Umbilical cord (tissue), 2 donors: Measurements from ENCODE around the gene KIF17. TPM values are rescaled to one million over a fixed set of nuclear protein-coding genes. Genes with fewer than 3 reads are reported as not detected.
"Not testable (repeated sequence)": the region's sequence is repeated elsewhere in the genome, so short reads cannot be mapped to it uniquely, and the experiment has no call there.

ENCODE experiments used
- DNase-seq: peaks from one replicate; pipeline ENCODE4 v3.0.0-alpha.2; 2015; ENCODE audit warnings: low spot score
- total RNA-seq: library from RNA; depleted of rRNA; stranded (reverse); fragments of >200 nt; gene quantifications from one replicate; pipeline ENCODE4 v1.2.3, GENCODE V29; 2014; ENCODE audit warnings: low replicate concordance; ENCODE audit not compliant: insufficient read depth

The KIF17 gene
- total RNA-seq, 1 donor from 2014 or later, result not detected

DNA sequence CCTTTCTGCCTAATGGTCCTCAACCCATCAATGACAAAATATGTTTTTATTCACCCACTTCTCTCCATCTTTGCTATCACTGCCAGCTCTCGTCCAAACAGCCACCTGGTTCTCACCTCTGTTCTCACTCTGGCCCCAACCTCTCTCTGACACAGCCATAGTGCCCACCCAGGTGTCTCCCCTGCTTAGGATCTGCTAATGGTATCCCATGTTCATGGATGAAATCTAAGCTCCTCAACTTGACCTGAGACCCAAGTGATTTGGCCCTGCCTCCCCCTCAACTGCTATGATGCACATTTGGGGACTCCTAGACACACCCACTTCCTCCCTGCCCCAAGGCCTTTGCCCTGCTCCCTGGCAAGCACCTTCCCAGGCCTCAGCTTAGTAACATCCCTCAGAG is 25.9 kb downstream of the KIF17 start:
- DNase-seq, result no peak

DNA sequence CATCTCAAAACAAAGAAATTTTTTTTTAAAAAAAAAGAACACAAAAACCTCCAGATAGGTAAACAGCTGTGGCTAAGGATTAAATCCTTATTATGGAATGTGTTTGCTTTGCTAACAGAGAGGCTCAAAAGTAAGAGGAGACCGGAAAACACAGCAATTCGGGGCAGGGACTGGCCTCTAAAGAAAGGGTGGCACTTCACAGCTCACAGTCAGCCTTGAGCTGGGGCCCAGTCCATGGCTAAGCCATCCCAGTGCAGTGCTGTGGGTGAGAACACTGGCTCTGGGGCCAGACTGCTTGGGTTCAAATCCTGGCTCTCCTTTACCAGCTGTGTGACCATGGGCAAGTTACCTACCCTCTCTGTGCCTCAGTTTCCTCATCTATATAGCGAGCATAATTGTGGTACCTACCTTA is 28.2 kb downstream of the KIF17 start:
- DNase-seq, result no peak

DNA sequence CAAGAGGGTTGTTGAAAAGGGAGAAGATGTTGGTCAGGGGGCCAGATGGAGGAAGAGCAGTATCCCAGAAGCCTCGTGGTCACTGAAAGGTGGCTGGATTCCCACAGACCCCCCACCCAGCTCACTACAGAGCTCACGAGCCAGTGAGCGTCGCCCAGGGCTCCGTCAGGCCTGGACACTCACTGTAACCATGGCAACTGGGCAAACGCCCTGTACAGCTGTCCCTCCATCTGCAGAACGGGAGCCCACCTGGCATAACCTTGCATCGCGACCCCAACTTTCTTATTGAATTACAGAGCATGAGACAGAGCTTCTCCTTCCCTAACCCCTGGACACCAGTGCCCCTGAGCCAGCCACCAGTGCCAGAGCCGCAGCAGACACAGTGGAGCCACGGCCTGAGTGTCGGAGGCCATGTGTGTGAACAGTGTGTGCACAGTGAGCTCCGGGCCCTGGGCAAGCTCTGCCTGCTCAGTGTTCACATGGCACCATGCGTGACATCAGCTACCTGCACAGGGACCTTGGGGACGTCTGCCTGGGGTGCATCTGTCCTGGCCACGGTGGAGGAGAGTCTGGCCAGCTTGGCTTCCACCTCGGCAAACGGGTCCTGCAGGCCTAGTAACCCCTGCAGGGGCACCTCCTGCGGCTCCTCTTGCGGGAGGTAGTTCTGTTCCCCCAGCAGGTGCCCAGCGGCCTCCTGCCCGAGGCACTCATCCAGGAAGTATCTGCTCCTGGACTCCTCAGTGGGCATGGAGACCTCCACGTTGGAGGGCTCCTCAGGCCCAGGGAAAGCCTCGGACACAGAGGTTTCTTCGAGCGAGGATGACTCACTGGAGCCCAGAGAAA is 30.7 kb downstream of the KIF17 start:
- DNase-seq, result no peak

DNA sequence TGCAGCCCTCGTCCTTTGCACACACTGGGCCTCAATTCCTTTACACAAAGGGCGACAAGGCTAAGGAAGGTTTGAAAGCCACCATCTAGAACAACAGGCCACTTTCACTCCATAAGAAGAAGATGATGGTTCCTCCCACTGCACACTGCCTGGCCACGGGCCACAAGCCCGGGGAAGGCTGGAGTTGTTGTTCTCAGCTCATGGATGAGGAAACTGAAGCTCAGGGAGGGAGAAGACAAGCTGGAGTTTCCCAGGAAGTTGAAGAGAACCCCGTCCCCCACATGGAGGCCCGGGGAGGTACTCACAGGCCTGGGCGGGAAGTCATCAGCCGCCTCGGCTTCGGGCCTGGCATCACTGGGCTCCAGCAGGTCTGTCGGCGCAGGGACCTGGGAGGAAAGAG is 32.1 kb downstream of the KIF17 start:
- DNase-seq, result no peak

DNA sequence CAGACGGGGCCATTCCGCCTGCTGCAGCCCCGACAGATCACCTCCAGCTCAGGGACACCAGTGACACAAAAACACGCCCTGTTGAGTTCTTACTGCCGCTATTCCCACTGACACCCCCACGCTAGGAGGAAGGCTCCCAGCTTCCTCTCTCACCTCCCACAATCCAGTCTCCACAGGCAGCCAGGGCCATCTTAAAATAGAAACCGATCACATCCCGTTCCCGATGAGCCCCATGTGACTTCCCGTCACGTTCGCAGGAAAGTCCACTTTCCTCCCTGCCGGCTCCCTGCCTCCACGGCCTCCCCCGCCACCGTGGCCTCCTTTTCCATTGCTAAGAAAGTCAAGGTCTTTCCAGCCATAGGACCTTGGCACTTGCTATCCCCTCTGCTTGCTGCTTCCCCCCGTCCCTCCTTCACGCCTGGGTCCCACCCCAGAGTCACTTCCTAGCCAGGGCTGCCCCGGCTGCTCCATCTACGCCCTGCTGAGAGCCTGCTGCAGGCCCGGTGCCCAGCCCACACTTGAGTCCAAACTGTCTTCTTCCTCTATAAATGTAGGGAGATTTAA is 32.6 kb downstream of the KIF17 start:
- DNase-seq, result no peak

DNA sequence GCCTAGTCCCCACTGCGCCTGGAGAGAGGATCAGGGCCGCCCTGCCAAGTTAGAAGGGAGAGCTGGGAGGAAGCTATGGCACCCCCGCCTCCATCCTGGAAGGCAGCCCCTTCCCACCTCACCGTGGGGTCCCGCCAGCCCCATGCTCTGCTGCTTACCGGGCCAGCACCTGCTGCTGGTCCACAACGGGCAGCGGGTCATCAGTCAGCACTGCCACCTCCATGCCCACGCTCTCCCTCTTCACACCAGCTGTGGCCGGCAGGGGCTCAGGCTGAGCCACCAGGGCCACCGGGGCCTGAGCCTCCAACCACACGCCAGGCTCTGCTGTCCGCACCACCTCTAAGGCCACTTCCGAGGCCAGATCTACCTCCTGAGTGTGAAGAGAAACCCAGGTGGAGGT is 33.2 kb downstream of the KIF17 start:
- DNase-seq, result no peak

DNA sequence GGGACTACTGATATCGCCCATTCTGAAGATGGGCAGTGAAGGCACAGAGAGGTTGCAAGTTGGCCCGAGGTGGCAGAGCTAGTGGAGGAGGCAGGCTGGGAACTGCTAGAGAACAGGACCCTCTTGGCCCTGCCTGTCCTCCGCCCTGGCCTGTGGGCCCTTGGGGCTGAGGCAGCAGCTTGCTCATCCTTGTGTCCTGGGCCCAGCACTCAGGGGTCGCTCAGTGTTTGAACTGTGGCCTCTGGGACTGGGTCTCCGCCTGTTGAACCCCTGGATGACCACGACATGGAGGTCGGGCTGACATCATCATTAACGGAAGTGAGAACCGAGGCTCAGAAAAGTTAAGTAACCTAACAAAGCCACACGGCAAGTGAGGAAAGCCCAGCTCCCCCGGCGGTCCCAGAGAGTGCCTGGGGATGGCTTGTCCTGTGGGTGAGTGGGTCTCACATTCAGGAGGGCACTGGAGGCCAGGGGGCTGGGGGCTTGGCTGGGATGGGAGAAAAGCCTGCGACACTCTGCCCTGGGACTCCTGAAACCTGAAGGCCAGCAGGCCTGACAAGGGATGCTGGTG is 33.7 kb downstream of the KIF17 start:
- DNase-seq, result no peak

DNA sequence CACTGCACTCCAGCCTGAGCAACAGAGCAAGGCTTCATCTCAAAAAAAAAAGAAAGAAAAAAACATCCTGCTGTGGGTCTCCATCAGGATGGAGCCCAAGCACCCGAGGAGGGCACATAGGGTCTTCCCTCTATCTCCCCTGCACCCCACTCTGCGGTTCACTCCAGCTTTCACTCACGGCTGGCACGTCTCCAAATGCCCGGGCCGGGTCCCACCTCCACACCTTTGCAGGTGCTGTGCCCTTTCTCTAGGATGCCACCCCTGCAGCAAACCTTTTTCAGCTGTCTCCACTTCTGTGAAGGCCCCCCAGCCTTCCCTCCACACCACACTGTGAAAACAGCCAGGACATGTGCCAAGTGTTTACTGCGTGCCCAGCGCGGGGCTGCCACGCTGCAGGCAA is 34.2 kb downstream of the KIF17 start:
- no peak for DNase-seq

DNA sequence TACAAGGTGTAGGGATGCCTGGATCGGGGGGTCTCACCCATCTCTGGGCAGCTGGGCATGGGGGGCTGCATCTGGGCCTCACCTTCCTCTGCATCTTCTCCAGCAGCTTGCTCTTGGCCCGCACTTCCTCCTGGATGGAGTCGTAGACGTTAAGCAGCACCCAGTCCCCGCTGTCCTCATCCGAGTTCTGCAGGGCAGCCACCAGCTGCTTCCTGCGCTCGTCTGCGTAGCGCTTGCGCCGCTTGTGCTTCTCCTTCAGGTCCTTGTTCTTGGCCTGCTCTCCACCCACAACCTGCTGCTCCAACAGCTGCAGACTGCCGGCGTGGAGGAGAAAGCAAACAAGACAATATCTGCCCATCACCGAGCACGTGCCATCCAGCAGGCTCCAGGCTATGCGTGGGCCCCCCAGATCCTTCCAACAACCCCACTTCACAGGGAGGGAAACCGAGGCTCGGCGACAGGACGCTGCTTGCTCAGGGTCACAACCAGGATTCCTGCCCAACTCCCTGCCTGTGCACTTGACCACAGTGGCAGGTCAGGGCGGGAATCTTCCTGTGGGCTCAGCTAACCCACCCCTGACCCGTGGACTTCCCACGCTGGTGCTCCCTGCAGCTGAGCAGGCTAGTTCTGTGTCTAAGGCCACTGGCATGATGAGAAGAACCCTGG is 35.1 kb downstream of the KIF17 start:
- peak; percentile 23 for DNase-seq

DNA sequence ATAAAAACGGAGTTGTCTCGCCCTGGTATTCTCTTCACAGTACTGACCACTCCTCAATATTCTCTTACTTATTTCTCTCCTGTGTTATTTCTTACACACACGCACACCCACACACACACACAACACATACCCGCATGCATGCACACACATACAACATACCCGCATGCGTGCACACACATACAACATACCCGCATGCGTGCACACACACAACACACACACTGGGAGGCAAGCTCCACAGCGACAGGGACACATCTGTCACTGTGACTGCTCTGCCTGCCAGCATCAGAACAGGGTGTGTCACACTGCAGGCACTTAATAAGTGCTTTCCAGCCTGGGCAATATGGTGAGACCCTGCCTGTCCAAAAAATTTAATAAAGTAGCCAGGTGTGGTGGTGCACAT is 35.8 kb downstream of the KIF17 start:
- DNase-seq, result no peak

DNA sequence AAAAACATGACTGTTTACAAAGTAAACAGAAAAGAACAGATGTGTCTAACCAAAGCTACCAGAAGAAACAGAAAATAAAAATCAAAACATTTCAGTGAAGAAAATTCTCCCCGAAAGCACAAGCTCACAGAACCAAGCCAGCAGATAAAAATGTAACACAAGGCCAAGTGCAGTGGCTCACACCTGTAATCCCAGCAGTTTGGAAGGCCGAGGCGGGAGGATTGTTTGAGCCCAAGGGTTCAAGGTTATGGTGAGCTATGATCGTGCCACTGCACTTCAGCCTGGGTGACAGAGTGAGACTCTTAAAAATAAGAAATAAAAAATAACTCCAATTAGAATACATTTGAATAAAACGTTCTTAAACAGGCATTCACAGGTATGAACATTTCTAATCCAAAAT is 37.5 kb downstream of the KIF17 start:
- no peak for DNase-seq

DNA sequence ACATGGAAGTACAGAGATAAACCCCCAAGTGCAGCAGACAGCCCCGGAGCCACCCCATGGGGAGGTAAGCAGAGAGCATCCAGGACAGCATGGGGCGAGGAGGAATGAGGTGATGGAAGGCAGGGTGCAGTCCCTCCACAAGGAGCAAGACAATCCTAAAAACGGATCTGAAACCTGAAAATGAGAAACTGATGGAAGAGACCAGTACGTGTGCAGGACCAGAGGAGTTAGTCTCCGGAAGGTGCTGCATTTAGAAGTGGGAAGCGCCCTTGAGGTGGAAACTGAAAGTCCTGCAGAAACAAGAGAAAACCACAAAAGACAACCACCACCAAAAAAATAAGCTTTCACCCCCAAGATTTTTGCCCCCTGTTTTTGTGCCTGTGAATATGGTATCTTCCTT is 39.2 kb downstream of the KIF17 start:
- no peak for DNase-seq

DNA sequence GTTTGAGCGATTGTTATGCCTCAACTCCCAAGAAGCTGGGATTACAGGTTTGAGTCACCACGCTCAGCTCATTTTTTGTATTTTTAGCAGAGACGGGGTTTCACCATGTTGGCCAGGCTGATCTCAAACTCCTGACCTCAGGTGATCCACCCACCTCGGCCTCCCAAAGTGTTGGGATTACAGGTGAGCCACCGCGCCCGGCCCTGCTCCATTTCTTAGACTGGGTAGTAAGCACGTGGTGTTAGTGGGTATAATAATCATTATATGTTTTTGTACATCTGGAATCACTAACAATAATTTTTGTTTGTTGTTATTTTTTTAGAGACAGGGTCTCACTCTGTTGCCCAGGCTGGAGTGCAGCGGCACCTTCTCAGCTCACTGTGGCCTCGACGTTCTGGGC is 44.2 kb downstream of the KIF17 start:
- DNase-seq, result not testable (repeated sequence)

DNA sequence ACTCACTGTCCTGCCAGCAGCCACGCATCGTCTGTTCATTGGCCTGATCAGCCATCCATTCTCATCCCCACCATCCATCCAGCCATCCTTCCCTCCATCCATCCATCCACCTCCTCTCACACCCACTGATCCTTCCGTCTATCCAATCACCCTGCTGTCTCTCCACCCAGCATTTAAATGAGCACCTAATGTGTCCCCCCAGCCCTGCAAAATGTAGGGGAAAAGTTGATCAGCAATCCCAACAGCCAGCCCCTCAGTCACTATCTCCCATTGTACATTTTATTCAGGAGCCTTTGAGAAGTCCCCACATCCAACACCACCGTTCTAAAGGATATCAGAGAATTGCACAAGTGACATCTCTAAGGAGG is 45.6 kb downstream of the KIF17 start:
- no peak for DNase-seq

DNA sequence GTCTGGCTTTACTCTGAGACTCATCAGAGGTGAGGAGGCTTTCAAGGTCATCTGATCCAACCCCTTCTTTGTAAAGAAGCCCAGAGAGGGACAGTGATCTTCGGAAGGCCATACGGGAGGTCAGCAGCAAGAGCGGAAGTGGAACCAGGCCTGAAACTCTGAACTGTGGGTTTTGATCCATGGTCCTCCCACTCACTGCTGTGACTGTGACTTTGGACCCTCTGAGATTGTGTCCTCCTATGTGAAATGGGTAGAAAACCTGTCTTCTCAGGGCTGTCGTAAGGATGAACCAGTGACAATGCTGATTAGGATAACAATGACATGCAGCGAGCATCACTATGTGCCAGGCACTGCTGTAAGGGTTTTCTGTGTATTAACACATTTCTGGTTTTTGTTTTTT is 46.9 kb downstream of the KIF17 start:
- no peak for DNase-seq

DNA sequence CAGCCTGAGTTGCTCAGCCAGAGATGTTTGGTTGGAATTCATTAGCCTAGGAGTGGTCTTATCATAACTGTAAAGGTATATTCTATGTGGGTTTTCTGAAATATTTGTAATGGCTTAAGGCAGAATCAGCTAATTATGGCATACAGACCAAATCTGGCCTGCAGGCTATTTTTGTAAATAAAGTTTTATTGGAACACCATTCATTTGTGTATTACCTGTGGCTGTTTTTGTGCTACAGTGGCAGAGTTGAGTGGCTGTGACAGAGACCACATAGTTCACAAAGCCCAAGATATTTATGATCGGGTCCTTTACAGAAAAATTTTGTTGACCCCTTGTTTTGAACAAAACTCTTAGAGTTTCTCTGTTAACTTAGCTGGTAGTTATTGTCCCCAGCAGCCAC is 49.2 kb downstream of the KIF17 start:
- DNase-seq, result no peak

DNA sequence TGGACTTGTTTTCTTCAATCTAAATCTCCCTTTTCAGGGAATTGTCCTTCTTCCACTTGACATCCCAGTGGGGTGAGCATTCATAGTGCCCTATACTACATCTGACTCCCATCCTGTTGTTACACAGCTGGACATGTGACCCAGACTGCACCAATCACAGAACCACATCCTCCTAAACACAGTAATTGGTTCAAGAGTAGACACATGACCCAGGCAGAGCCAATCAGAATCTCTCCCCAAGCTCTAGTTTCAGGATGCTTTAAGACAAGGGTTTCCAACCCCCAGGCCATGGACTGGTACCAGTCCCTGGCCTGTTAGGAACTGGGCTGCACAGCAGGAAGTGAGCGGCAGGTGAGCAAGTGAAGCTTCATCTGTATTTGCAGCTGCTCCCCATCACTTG is 51.0 kb downstream of the KIF17 start:
- DNase-seq, result no peak

DNA sequence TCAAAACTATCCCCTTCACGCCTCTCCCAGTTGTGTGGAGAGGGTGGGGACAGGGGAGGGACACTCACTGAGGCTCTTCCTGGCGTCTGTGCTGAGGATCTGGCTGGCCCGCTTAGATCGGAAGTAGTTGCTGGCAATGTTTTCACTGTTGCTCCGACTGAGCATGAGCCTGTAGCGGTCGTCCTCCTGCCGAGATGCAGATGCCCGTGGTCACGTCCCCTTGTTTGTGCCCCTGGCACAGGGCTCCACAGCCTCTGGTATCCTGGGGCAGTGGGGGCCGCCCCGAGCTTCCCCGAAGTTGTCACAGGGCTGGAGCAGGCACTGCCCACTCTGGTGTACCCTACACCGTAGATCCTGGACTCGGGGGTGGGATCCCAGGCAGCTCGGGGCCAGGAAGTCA is 51.7 kb downstream of the KIF17 start:
- no peak for DNase-seq

DNA sequence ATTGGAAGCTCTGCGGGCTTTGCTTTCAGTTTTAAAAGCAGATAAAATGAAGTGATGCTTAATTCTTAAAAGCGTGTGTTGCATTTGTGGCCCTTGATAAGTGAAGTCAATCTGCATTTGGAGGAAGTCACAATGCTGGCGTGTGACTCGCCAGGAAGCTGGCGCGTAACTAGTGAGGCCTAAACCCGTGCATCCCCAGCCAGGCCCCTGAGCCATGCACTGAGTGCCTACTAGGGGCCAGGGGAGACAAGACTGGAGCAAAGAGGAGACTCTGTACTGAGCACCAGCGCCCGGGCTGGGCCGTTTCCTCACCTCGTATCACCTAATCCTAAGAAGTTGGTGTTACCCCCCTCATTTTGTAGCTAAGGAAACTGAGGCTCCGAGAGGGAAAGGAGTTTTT is 52.1 kb downstream of the KIF17 start:
- DNase-seq, result no peak

DNA sequence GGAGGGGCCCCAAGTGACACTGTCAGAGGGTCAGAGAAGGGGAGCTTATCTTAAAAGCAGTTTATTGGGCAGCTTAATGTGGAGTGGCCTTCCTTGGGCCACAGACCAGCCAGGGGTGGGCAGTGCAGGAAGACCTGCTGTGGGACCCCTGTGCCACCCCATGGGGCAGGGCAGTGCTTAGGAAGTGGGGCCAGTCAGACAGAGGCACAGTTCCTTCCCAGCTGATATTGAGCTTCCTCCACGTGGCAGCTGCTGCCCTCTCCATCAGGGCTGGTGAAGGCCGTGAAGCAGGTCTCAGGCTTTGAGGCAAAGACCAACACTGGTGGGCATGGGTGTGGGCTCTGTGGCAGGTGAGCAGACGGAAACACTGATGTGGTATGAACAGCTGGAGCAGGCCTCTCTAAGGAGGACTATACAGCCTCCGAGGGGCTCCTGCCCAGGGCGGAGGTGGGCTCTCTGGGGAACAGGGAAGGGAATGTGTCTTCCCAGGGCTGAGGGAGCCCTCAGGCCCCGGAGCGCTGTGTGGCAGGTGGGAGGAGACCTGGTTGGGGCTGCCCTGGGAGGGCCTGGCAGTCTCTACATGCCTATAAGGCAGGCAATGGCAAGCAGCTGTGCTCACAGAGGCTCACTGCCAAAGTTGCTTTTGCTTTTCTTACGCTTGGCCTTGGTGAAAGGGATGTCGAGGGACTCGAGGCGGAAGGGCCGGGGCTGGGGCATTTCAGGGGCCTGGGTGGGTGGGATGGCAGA is 53.7 kb downstream of the KIF17 start:
- no peak for DNase-seq

DNA sequence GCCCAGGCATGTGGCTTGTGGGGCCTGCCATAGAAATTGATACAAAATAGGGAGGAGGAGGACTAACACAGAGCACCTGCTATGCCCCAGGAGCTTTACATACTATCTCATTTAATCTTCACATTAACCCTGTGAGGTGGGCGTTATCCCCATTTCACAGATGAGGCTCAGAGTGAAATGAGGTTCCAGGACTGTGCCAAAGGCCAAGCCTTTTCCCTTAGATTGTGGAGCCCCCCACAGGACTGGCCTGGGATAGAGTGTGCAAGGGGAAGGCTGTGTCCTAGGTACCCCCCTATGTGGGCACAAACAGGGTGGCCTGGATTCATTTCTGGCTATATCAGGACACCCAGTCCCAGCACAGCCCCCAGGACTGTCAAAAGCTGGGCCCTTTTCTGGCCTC is 54.4 kb downstream of the KIF17 start:
- no peak for DNase-seq

DNA sequence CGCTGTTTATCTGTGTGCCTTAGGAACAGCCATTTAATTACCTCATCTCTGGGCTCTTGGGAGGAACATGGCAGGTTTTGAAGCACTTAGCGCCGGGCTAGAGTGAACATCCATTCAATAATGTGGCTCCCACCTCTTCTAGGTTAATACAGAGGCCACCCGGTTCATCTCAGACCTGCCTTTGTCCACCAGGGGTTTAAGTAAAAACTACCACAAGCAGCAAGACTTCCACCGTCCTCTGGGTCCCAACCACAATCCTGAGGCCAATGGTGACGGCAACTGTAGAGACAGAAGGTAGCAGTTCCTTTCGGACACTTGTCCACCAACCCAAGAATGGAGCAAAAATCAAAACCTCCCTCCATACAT is 55.7 kb downstream of the KIF17 start:
- DNase-seq, result no peak
